HepG2 (cell line): ENCODE results near the gene TRPM6. TPM values are rescaled to one million over a fixed set of nuclear protein-coding genes. Genes with fewer than 3 reads are reported as not detected.

ENCODE experiments used
- ATAC-seq: fragments of 200-7000 bp; cut with Tn5 transposase; 3 replicates; pipeline ENCODE4 v1.9.1; 2020; ENCODE audit warnings: mild to moderate bottlenecking, moderate library complexity
- BruUV-seq: library from RNA; stranded (reverse); fragments of 400-500 nt; replicated peaks from 2 replicates; lab custom pipeline; 2021; lab: Mats Ljungman, UMichigan
- CTCF ChIA-PET: fragments of 300-600 bp; formaldehyde crosslinking; extraction: SDS; loops from one replicate; lab custom pipeline; 2021; ENCODE audit warnings: low total read pairs, inconsistent platforms, low intra/inter-chr PET ratio; lab: Yijun Ruan, JAX
- POLR2A ChIA-PET: fragments of 350-600 bp; sonication (Branson Sonifier 250); formaldehyde crosslinking; loops from one replicate; lab custom pipeline; 2020; ENCODE audit warnings: antibody characterized with exemption, inconsistent platforms; lab: Yijun Ruan, JAX
- DNase-seq: peaks from one replicate; pipeline ENCODE4 v3.0.0-alpha.2; 2015; ENCODE audit warnings: low spot score
- FAIRE-seq: peaks from 3 replicates; lab custom pipeline; 2011; peaks lifted over from hg19 to GRCh38; lab: Jason Lieb, UNC
- H2AFZ ChIP-seq: one replicate; pipeline ENCODE4 v1.6.1; 2011; ENCODE audit warnings: low read length, inconsistent platforms
- H3K27ac ChIP-seq: fragments of 300-600 bp; 3 replicates; pipeline ENCODE4 v1.8.0; 2011; ENCODE audit warnings: mixed run types, mild to moderate bottlenecking, mixed read lengths, low read length, inconsistent platforms; ENCODE audit not compliant: insufficient read depth; ENCODE audit errors: extremely low read length
- H3K27me3 ChIP-seq, 2 experiments: fragments of 200-600 bp in 1 of 2; 2 replicates in 1 of 2; 3 replicates in 1 of 2; pipeline versions ENCODE4 v1.6.0 to v1.8.0; 2011; ENCODE audit warnings: low read length in 2 of 2, mild to moderate bottlenecking in 2 of 2, moderate library complexity in 2 of 2, inconsistent platforms in 1 of 2; ENCODE audit not compliant: insufficient read depth in 2 of 2, control insufficient read depth in 1 of 2
- H3K36me3 ChIP-seq, 2 experiments: fragments of 200-600 bp in 1 of 2; replicated peaks in 1 of 2; 2 replicates in 1 of 2; 3 replicates in 1 of 2; pipeline versions ENCODE4 v1.5.1 to v1.8.0; 2011; ENCODE audit warnings: low read length in 2 of 2, inconsistent platforms in 1 of 2; ENCODE audit not compliant: insufficient read depth in 2 of 2, control insufficient read depth in 1 of 2
- H3K4me1 ChIP-seq: 2 replicates; pipeline ENCODE4 v1.5.1; 2012; ENCODE audit warnings: low read length, inconsistent platforms; ENCODE audit not compliant: insufficient read depth
- H3K4me2 ChIP-seq: 2 replicates; pipeline ENCODE4 v1.6.0; 2011; ENCODE audit warnings: low read depth, low read length, inconsistent platforms
- H3K4me3 ChIP-seq, 3 experiments: fragments of 200-600 bp in 1 of 3; sonication (generic), shearing (Covaris generic) in 1 of 3; replicated peaks in 1 of 3; 2 replicates each; pipeline ENCODE4 v1.5.1; 2011 to 2016; ENCODE audit warnings: low read length in 3 of 3, inconsistent platforms in 2 of 3, low read depth in 2 of 3, mild to moderate bottlenecking in 2 of 3, control low read depth in 1 of 3, mixed read lengths in 1 of 3; ENCODE audit not compliant: insufficient read depth in 1 of 3
- H3K79me2 ChIP-seq: one replicate; pipeline ENCODE4 v1.6.1; 2011; ENCODE audit warnings: low read length, inconsistent platforms; ENCODE audit not compliant: insufficient read depth
- H3K9ac ChIP-seq: 2 replicates; pipeline ENCODE4 v1.6.0; 2011; ENCODE audit warnings: mild to moderate bottlenecking, low read depth, low read length, inconsistent platforms; ENCODE audit not compliant: insufficient read depth
- H3K9me3 ChIP-seq: 2 replicates; pipeline ENCODE4 v1.5.1; 2012; ENCODE audit warnings: mild to moderate bottlenecking, low read length
- H4K20me1 ChIP-seq: 2 replicates; pipeline ENCODE4 v1.6.0; 2011; ENCODE audit warnings: inconsistent platforms, mild to moderate bottlenecking, low read length, moderate library complexity; ENCODE audit not compliant: insufficient read depth
- ARID2 ChIP-seq: sonication (generic); formaldehyde crosslinking; IDR thresholded peaks from 2 replicates; pipeline ENCODE4 v1.8.1; 2022; ENCODE audit warnings: mild to moderate bottlenecking, missing genetic modification reagents, borderline replicate concordance
- CAMTA2 ChIP-seq: sonication (generic); formaldehyde crosslinking; IDR thresholded peaks from 2 replicates; pipeline ENCODE4 v1.4.0; 2020; ENCODE audit warnings: mild to moderate bottlenecking, missing genetic modification reagents, borderline replicate concordance
- FOXC1 ChIP-seq: sonication (generic); formaldehyde crosslinking; IDR thresholded peaks from 2 replicates; pipeline ENCODE4 v1.8.0; 2022; ENCODE audit warnings: mild to moderate bottlenecking, missing genetic modification reagents, borderline replicate concordance
- HNF4G ChIP-seq, 2 experiments: sonication (generic) in 1 of 2; formaldehyde crosslinking in 1 of 2; IDR thresholded peaks; 2 replicates each; pipeline versions ENCODE4 v1.4.0 to v1.6.1; 2011 to 2020; ENCODE audit warnings: borderline replicate concordance in 2 of 2, low read depth in 2 of 2, mild to moderate bottlenecking in 2 of 2, low read length in 1 of 2, missing genetic modification reagents in 1 of 2, moderate library complexity in 1 of 2
- NONO ChIP-seq, 2 experiments: fragments of 450-650 bp in 1 of 2; sonication (generic) in 1 of 2; formaldehyde crosslinking in 1 of 2; IDR thresholded peaks in 1 of 2; conservative IDR thresholded peaks in 1 of 2; 2 replicates each; pipeline versions ENCODE4 v1.6.1 to v1.8.0; 2017 to 2022; ENCODE audit warnings: mild to moderate bottlenecking in 1 of 2, missing genetic modification reagents in 1 of 2, moderate library complexity in 1 of 2
- SNAPC5 ChIP-seq: sonication (generic); formaldehyde crosslinking; IDR thresholded peaks from 2 replicates; pipeline ENCODE4 v1.8.1; 2023; ENCODE audit warnings: mild to moderate bottlenecking, missing genetic modification reagents, borderline replicate concordance
- TOE1 ChIP-seq: sonication (generic); formaldehyde crosslinking; IDR thresholded peaks from 2 replicates; pipeline ENCODE4 v1.4.0; 2020; ENCODE audit warnings: mild to moderate bottlenecking, missing genetic modification reagents
- ZNF264 ChIP-seq: sonication (generic); formaldehyde crosslinking; IDR thresholded peaks from 2 replicates; pipeline ENCODE4 v1.4.0; 2020; ENCODE audit warnings: missing genetic modification reagents
- ZNF407 ChIP-seq: sonication (generic); formaldehyde crosslinking; IDR thresholded peaks from one replicate; pipeline ENCODE4 v1.5.1; 2020; ENCODE audit warnings: mild to moderate bottlenecking, missing genetic modification reagents; ENCODE audit errors: not compliant biosample characterization
- ZNF549 ChIP-seq: sonication (generic); formaldehyde crosslinking; IDR thresholded peaks from 2 replicates; pipeline ENCODE4 v1.5.0; 2020; ENCODE audit warnings: missing genetic modification reagents
- ZNF691 ChIP-seq: sonication (generic); formaldehyde crosslinking; IDR thresholded peaks from 2 replicates; pipeline ENCODE4 v1.4.0; 2020; ENCODE audit warnings: missing genetic modification reagents, low read depth, mild to moderate bottlenecking, borderline replicate concordance
- ZNF800 ChIP-seq: sonication (generic); formaldehyde crosslinking; IDR thresholded peaks from 2 replicates; pipeline ENCODE4 v1.4.0; 2020; ENCODE audit warnings: missing genetic modification reagents
- WGBS: methylation state at CpG from one replicate; pipeline ENCODE4 v1.1.6; 2017; ENCODE audit warnings: low lambda C conversion rate; 5-methylcytosine and 5-hydroxymethylcytosine counted together
- in situ Hi-C: cut with HindIII; loops from 2 replicates; pipeline ENCODE4 v1.10.0; 2017; ENCODE audit warnings: low pct_unique_long_range_greater_than_20kb; ENCODE audit not compliant: extremely low pct_ligation_motif_present
- intact Hi-C: fragments of 100-400 bp; cut with micrococcal nuclease; formaldehyde crosslinking; loops from one replicate; pipeline ENCODE4 v1.10.0; 2022; ENCODE audit not compliant: unreplicated experiment
- polyA plus RNA-seq, 8 experiments: library from polyadenylated mRNA; depleted of rRNA in 3 of 8; stranded (reverse) in 7 of 8; unstranded in 1 of 8; fragments of >200 nt; fragmentation: Illumina TruSeq in 4 of 8; extraction: Trizol in 4 of 8; gene quantifications; 2 replicates each; pipeline versions ENCODE4 v1.2.1 to v1.2.3, GENCODE V29; 2011 to 2016; ENCODE audit warnings: low read depth in 4 of 8, missing spikeins in 1 of 8, mixed read lengths in 1 of 8; ENCODE audit not compliant: insufficient read depth in 1 of 8
- total RNA-seq, 5 experiments: library from RNA; depleted of rRNA; stranded (reverse); fragments of >200 nt; fragmentation: Illumina TruSeq; extraction: Trizol; gene quantifications; 2 replicates each; pipeline ENCODE4 v1.2.3, GENCODE V29; 2016; ENCODE audit warnings: low read depth in 1 of 5

TRPM6 gene
- total and polyA plus RNA-seq, 2 of the 13 experiments (the other 11 are each of a cell fraction or from before 2014, with no cell fraction given) = 0.01 to 0.09 TPM

GRCh38 chr9:74771262-74771585, 116.5 kb downstream of the TRPM6 start:
- ATAC-seq = no peak
- TF ChIP-seq ZNF800 (CRISPR knock-in tag) (no peak), ZNF264 (CRISPR knock-in tag) (no peak), ZNF549 (CRISPR knock-in tag) (no peak), ZNF407 (no peak), ZNF691 (no peak), FOXC1 (CRISPR knock-in tag) (no peak), NONO (IDR thresholded peaks at IDR 0.05) (no peak), NONO (CRISPR knock-in tag; conservative IDR thresholded peaks at IDR 0.05) (no peak), HNF4G (IDR thresholded peaks at IDR 0.05; ENCODE audit: borderline replicate concordance, low read depth, low read length) (no peak), HNF4G (CRISPR knock-in tag; IDR thresholded peaks at IDR 0.05; ENCODE audit: borderline replicate concordance, low read depth) (no peak), TOE1 (no peak), ARID2 (CRISPR knock-in tag) (no peak), CAMTA2 (no peak), SNAPC5 (CRISPR knock-in tag) (no peak)

More at GRCh38 chr9:74771262-74771585, 116.5 kb downstream of the TRPM6 start:
- no peak for FAIRE-seq
- Histone ChIP-seq H4K20me1 (no peaks in the 10 kb centered on the region), H3K4me3 (no peak overlapping the region), H2AFZ (no peak overlapping the region), H3K9me3 (no peaks in the 10 kb centered on the region), H3K27ac (no peak overlapping the region), H3K36me3 (no peaks in the 10 kb centered on the region), H3K27me3 (no peaks in the 10 kb centered on the region), H3K79me2 (no peaks in the 10 kb centered on the region), H3K4me2 (peak overlapping the region; percentile 16; the same call in 1 of the 2 replicates), H3K4me1 (peaks cover 22% of the 10 kb centered on the region), H3K9ac (no peak overlapping the region)
- no peak for DNase-seq
- 86% methylated on average over 7 of the region's 7 CpGs for WGBS
- no TSS peak for BruUV-seq
- POLR2A ChIA-PET = no interaction called here
- CTCF ChIA-PET = interaction anchor here (1.1 kb wide), 1 partner anchor 306 kb away, joined by 3 read pairs; no protein-coding TSS in a partner anchor
- intact Hi-C loops = no loop called here
- in situ Hi-C loops = loop anchor here (5.0 to 10.0 kb wide), 2 partner anchors 174 to 306 kb away; no protein-coding TSS in a partner anchor
